ENCODE results near the gene KCTD8. TPM values are rescaled to one million over a fixed set of nuclear protein-coding genes. Genes with fewer than 3 reads are reported as not detected.

The KCTD8 gene
- polyA plus RNA-seq, 1 donor from 2014 or later, result 0.71 TPM

DNA sequence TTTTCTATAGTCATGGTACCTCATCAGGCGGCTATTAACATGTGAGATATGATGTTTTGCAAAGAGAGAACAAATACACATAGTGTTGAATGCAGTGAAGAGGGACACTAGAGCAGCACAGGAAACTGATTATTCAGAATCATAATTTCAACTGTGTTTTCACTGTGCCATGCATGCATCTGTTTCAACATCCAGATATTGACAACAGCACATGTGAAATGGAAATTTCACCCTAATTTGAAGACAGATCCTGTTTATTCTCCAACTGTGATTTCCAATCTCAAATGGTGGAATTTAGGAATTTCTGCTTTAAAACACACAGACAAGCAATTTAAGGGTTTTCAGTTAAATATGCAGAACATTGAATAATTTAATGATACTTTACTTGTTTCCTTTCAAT lies 288.6 kb downstream of the KCTD8 start:
- TF ChIP-seq, protein P1, sequence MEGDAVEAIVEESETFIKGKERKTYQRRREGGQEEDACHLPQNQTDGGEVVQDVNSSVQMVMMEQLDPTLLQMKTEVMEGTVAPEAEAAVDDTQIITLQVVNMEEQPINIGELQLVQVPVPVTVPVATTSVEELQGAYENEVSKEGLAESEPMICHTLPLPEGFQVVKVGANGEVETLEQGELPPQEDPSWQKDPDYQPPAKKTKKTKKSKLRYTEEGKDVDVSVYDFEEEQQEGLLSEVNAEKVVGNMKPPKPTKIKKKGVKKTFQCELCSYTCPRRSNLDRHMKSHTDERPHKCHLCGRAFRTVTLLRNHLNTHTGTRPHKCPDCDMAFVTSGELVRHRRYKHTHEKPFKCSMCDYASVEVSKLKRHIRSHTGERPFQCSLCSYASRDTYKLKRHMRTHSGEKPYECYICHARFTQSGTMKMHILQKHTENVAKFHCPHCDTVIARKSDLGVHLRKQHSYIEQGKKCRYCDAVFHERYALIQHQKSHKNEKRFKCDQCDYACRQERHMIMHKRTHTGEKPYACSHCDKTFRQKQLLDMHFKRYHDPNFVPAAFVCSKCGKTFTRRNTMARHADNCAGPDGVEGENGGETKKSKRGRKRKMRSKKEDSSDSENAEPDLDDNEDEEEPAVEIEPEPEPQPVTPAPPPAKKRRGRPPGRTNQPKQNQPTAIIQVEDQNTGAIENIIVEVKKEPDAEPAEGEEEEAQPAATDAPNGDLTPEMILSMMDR (IDR thresholded peaks at IDR 0.05; ENCODE audit: poor library complexity, severe bottlenecking), result no peak
- TF ChIP-seq POLR2AphosphoS5 (IDR thresholded peaks at IDR 0.05) (no peak), TAF1 (IDR thresholded peaks at IDR 0.05; ENCODE audit: low read depth) (no peak), EP300 (conservative IDR thresholded peaks at IDR 0.05; ENCODE audit: poor library complexity, severe bottlenecking) (no peak), MXI1 (conservative IDR thresholded peaks at IDR 0.05; ENCODE audit: poor library complexity, severe bottlenecking) (no peak), RAD21 (conservative IDR thresholded peaks at IDR 0.05) (no peak), EZH2 (IDR thresholded peaks at IDR 0.05; ENCODE audit: borderline replicate concordance, insufficient read depth, low read length, poor library complexity, severe bottlenecking) (no peak), SMC3 (conservative IDR thresholded peaks at IDR 0.05; ENCODE audit: poor library complexity) (no peak)
- TF ChIP-seq, protein P2, sequence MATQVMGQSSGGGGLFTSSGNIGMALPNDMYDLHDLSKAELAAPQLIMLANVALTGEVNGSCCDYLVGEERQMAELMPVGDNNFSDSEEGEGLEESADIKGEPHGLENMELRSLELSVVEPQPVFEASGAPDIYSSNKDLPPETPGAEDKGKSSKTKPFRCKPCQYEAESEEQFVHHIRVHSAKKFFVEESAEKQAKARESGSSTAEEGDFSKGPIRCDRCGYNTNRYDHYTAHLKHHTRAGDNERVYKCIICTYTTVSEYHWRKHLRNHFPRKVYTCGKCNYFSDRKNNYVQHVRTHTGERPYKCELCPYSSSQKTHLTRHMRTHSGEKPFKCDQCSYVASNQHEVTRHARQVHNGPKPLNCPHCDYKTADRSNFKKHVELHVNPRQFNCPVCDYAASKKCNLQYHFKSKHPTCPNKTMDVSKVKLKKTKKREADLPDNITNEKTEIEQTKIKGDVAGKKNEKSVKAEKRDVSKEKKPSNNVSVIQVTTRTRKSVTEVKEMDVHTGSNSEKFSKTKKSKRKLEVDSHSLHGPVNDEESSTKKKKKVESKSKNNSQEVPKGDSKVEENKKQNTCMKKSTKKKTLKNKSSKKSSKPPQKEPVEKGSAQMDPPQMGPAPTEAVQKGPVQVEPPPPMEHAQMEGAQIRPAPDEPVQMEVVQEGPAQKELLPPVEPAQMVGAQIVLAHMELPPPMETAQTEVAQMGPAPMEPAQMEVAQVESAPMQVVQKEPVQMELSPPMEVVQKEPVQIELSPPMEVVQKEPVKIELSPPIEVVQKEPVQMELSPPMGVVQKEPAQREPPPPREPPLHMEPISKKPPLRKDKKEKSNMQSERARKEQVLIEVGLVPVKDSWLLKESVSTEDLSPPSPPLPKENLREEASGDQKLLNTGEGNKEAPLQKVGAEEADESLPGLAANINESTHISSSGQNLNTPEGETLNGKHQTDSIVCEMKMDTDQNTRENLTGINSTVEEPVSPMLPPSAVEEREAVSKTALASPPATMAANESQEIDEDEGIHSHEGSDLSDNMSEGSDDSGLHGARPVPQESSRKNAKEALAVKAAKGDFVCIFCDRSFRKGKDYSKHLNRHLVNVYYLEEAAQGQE (IDR thresholded peaks at IDR 0.05; ENCODE audit: borderline replicate concordance), result no peak
- Histone ChIP-seq H3K9me3 (ENCODE audit: low read length) (no peaks in the 10 kb centered on the region), H4K20me1 (ENCODE audit: insufficient read depth) (no peaks in the 10 kb centered on the region), H3K27me3 (ENCODE audit: insufficient read depth, low read depth, low read length) (no peaks in the 10 kb centered on the region), H3K9ac (ENCODE audit: low read length) (no peak overlapping the region), H3K27ac (ENCODE audit: low read length) (no peak overlapping the region), H2AFZ (ENCODE audit: low read depth, low read length) (no peak overlapping the region), H3K36me3 (ENCODE audit: insufficient read depth, low read length) (no peaks in the 10 kb centered on the region), H3K4me3 (ENCODE audit: low read length) (no peak overlapping the region), H3F3A (ENCODE audit: insufficient read depth, low read length, poor library complexity, severe bottlenecking) (no peaks in the 10 kb centered on the region), H3K9me2 (ENCODE audit: insufficient read depth, low read length) (no peaks in the 10 kb centered on the region), H3K79me2 (replicated peaks; ENCODE audit: insufficient read depth, low read length) (no peaks in the 10 kb centered on the region), H3K4me2 (ENCODE audit: low read length) (no peak overlapping the region)

DNA sequence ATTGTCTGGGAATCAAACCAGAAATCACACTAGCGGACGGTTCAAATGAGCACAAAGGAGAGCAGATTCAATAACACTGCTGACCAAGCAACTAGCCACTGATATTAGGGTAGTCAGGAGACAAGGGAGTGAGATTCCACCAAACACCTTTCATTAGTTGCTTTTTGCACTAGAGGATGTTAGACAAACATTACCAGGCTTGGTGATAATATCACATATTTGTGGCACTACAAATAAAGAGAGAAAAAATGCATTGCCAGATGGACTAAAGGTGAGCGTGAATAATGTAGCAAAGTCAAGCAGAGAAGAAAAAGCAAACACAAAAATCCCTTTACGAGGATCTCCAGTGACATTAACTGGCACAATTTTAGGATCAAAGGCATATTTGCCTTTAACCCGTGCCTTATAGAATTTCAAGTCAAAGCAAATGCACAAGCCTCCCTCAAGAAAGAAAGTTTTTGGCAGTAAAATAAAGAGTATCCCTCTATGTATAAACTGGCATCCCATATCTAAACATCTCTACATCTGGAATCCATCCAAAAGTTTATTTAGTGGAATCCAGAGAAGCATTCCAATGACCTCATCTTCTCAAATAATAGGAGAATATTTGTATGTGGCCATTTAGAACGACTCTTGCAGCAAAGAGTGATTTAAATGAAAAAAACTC lies 290.9 kb downstream of the KCTD8 start:
- no peaks in the 10 kb centered on the region for H3F3A ChIP-seq (ENCODE audit: insufficient read depth, low read length, poor library complexity, severe bottlenecking)
- H3K27ac ChIP-seq (ENCODE audit: low read length), result no peak overlapping the region
- no peaks in the 10 kb centered on the region for H4K20me1 ChIP-seq (ENCODE audit: insufficient read depth)
- no peak overlapping the region for H3K4me3 ChIP-seq (ENCODE audit: low read length)
- H3K79me2 ChIP-seq (replicated peaks; ENCODE audit: insufficient read depth, low read length), result no peaks in the 10 kb centered on the region
- no peaks in the 10 kb centered on the region for H3K36me3 ChIP-seq (ENCODE audit: insufficient read depth, low read length)
- no peaks in the 10 kb centered on the region for H3K9me2 ChIP-seq (ENCODE audit: insufficient read depth, low read length)
- H2AFZ ChIP-seq (ENCODE audit: low read depth, low read length), result no peak overlapping the region
- no peak overlapping the region for H3K4me2 ChIP-seq (ENCODE audit: low read length)
- no peak overlapping the region for H3K9ac ChIP-seq (ENCODE audit: low read length)
- H3K27me3 ChIP-seq (ENCODE audit: insufficient read depth, low read depth, low read length), result no peaks in the 10 kb centered on the region
- no peaks in the 10 kb centered on the region for H3K9me3 ChIP-seq (ENCODE audit: low read length)
- no peak for TF ChIP-seq RAD21 (conservative IDR thresholded peaks at IDR 0.05)
- no peak for TF ChIP-seq SMC3 (conservative IDR thresholded peaks at IDR 0.05; ENCODE audit: poor library complexity)
- no peak for TF ChIP-seq POLR2AphosphoS5 (IDR thresholded peaks at IDR 0.05)
- TF ChIP-seq, protein P1 (IDR thresholded peaks at IDR 0.05; ENCODE audit: poor library complexity, severe bottlenecking), result no peak
- no peak for TF ChIP-seq EP300 (conservative IDR thresholded peaks at IDR 0.05; ENCODE audit: poor library complexity, severe bottlenecking)
- no peak for TF ChIP-seq EZH2 (IDR thresholded peaks at IDR 0.05; ENCODE audit: borderline replicate concordance, insufficient read depth, low read length, poor library complexity, severe bottlenecking)
- TF ChIP-seq MXI1 (conservative IDR thresholded peaks at IDR 0.05; ENCODE audit: poor library complexity, severe bottlenecking), result no peak
- TF ChIP-seq, protein P2 (IDR thresholded peaks at IDR 0.05; ENCODE audit: borderline replicate concordance), result no peak
- TF ChIP-seq TAF1 (IDR thresholded peaks at IDR 0.05; ENCODE audit: low read depth), result no peak
